ENCODE measurements around the gene VPS35. TPM values are rescaled to one million over a fixed set of nuclear protein-coding genes. Genes with fewer than 3 reads are reported as not detected.
"Not testable (repeated sequence)": the region's sequence is repeated elsewhere in the genome, so short reads cannot be mapped to it uniquely, and the experiment has no call there.

Gene VPS35
- polyA plus RNA-seq, 3 donors, result 169 to 192 (median 171) TPM

- no peak for DNase-seq (ENCODE audit: low read depth in 3 of 3, low spot score in 2 of 3)
These were observed 15.5 kb downstream of the VPS35 start for GRCh38 chr16:46673320-46674013.

DNA sequence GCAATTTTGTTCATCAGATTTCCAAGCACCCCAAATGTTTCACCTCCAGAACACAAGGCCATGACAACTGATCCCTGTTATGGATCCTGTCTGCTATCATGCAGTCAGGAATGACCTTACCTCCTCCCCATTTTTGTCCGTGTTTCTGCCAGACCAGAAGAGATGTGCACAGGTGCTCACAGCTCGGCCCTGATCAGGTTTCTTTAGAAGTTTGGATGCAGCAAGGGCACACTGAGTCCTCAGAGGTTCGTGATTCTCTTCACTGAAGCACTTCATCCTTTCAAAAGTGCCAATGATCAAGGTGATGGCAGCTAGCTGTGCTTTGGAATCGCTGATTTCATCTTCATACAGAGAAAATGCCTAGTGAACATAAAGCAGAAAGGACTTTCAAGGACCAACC is 26.9 kb downstream of the VPS35 start:
- no peak for DNase-seq (ENCODE audit: low read depth in 3 of 3, low spot score in 2 of 3)

GRCh38 chr16:46658925-46659324 is 30.1 kb downstream of the VPS35 start:
- no peak for DNase-seq (ENCODE audit: low read depth in 3 of 3, low spot score in 2 of 3)

- DNase-seq (ENCODE audit: low read depth in 3 of 3, low spot score in 2 of 3), result no peak
These were observed 37.7 kb downstream of the VPS35 start for GRCh38 chr16:46651305-46651704.

GRCh38 chr16:46650254-46650623 is 38.7 kb downstream of the VPS35 start:
- DNase-seq (ENCODE audit: low read depth in 3 of 3, low spot score in 2 of 3), result no peak

- no peak for DNase-seq (ENCODE audit: low read depth in 3 of 3, low spot score in 2 of 3)
These were observed 39.3 kb downstream of the VPS35 start for GRCh38 chr16:46649588-46650253.

- no peak for DNase-seq (ENCODE audit: low read depth in 3 of 3, low spot score in 2 of 3)
These were observed 40.3 kb downstream of the VPS35 start for GRCh38 chr16:46648656-46649055.

- DNase-seq (ENCODE audit: low read depth in 3 of 3, low spot score in 2 of 3), result no peak
These were observed 49.7 kb downstream of the VPS35 start for GRCh38 chr16:46638947-46639925.

DNA sequence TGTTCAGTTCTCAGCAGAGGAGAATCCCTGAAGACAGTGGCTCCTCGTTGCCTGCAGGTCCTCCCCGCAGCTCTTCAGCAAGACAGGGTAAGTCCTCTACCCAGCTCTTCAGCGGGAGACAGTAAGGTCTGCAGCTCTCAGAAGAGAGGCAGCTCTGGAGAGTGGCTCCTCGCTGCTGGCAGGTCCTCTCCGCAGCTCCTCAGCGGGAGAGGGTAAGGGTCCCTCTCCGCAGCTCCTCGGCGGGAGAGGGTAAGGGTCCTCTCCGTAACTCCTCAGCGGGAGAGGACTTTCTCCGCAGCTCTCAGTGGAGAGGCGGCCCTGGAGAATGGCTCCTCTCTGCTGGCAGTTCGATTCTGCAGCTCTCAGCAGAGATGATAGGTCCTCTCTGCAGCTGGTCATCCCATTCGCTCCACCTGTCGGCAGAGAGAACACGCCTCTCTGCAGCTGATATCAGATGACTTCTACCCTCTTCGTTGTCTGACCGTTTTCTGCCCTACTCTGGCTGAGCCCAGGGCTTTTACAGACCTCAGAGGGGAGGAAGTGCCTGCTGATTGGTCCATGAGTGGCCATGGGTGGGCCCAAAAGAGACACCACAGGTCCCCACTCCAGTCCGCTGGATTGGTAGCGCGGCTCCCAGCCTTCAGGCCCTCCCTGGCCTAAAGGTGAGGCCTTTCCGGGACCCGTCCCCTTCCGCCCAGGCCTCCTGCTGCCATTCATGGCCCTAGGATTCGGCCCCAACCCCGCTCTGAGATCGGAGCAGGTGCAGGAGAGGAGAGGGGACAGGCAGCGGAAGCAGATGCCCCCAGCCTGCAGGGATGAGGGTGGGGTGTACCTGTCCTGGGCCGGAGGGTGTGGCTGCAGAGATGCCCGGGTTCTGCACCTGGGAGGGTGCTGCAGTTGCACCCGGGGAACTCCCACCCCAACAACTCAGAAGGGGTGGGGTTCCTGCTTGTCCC is 55.9 kb downstream of the VPS35 start:
- no peak for DNase-seq (ENCODE audit: low read depth in 3 of 3, low spot score in 2 of 3)

GRCh38 chr16:46629331-46630219 is 59.4 kb downstream of the VPS35 start:
- DNase-seq (ENCODE audit: low read depth in 3 of 3, low spot score in 2 of 3), result no peak

DNA sequence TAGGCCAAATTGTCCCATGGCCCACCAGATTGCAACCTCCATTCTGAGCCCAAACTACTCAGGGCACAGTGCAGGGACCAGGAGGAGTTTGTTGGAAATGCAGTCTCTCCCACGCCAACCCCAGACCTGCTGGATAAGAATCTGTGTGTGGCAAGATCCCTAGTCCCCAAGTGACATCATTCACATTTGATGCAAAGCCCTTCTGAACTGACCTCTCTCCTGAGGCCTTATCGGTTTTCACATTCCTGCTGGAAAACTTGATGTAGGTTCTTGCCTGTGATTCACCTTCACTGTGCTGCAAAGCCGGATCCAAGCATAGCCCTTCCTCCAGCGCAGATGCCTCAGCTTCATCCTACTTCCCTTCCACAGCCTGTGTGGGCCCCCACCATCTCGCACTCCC is 61.2 kb downstream of the VPS35 start:
- no peak for DNase-seq (ENCODE audit: low read depth in 3 of 3, low spot score in 2 of 3)

DNA sequence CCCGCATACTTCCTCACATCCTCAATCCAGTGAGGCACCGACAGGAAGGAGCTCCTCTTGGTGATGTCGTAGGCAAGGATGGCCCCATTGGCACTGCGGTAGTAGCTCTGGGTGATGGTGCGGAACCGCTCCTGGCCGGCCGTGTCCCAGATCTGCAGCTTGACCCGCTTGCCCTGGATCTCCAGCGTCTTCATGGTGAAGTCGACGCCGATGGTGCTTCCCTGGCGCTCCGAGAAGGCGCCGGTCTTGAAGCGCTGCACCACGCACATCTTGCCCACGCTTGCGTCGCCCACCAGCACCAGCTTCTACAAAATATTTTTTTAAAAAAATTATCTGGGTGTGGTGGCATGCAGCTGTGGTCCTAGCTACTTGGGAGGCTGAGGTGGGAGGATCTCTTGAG is 62.3 kb downstream of the VPS35 start:
- not testable (repeated sequence) for DNase-seq (ENCODE audit: low read depth in 3 of 3, low spot score in 2 of 3)

DNA sequence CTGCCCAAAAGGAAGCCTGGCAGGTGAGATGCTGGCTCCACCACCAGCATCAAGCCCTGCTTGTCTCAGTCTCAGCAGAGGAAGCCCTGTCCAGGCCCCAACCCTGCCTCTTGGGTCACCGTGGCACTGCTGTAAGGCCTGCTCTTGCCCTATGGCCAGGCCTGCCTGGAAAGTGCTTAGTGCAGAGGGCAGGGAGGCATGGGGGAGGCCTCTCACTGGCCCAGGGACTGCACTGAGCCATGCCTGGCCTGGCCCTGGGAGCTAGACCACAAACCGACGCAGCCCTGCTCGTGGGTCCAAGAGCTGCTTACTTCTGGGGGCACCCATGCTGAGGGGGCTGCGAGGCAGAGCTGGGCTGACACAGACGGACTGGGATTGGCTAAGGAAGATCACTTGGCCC is 64.1 kb downstream of the VPS35 start:
- DNase-seq (ENCODE audit: low read depth in 3 of 3, low spot score in 2 of 3), result not testable (repeated sequence)

GRCh38 chr16:46623707-46624106 is 65.3 kb downstream of the VPS35 start:
- DNase-seq (ENCODE audit: low read depth in 3 of 3, low spot score in 2 of 3), result not testable (repeated sequence)

DNA sequence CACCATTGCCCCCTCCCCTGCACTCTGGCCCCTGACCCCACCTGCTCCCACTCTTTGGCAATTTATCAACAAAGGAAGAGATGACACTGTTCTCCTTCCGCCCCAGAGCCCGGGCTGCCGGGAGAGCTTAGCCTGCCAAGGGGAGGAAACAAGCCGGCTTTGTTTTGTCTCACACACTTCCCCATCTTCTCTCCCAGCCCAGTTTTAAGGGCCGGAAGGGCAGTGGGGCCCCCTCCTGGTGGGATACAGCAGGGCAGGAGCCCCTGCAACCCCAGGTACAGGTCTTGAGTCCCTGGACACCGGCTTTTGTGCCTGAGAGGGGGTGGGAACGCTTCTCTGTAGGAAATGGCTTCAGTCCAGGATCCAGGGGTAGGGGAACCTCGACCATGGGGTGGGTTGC is 65.7 kb downstream of the VPS35 start:
- DNase-seq (ENCODE audit: low read depth in 3 of 3, low spot score in 2 of 3), result not testable (repeated sequence)

GRCh38 chr16:46621934-46622676 is 66.9 kb downstream of the VPS35 start:
- DNase-seq (ENCODE audit: low read depth in 3 of 3, low spot score in 2 of 3), result no peak

DNA sequence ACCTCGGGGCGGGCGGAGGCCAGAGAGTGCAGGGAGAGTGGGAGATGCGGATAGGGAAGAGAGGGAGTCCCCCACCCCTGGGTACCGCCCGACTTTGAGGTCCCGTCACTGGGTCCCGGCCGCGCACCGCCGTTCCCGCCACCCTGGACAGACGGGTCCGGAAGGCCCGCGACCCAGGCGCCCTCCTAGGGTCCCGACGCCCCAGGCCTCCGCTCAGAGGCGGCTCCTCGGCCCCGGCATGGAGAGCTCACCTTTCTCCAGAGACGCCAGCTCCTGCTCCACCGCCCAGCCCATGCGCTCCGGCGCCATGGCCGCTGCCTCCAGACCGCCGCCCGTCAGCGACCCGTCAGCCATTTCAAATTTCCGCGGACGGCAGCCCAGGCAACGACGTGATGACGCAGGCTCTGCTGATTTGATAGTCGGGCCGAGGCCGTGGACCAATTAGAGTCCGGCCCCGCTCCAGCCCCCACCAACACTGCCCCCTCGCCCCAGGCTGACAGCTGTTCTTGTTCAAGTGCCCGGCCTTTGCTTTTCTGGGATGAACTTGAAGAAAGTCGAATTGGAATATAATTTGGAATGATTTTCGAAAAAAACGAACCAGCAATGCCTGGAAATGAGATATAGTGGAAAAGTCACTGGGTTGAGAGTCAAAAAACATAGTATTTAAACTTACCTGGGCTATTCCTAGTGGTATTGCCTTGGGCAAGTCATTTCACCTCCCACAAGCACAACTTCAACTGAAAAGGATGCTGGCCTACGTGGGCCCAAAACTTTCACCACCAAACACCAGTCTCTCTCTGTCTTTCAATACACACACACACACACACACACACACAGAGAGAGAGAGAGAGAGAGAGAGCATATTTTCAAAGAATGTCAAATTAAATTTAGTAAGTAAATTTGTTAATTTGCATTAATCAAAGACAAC is 67.7 kb downstream of the VPS35 start, which contains the start of gene SHCBP1:
SHCBP1 (minus strand) TSS at position 374 of the 928 bp plus-strand sequence; CDS start at position 354, 20 bp downstream.
- peak; percentile 40 to 77 (median 59) for DNase-seq (ENCODE audit: low read depth in 3 of 3, low spot score in 2 of 3)
